ENCODE results near the gene CCDC158.

- no peak for TF ChIP-seq CTCF (IDR thresholded peaks at IDR 0.05)
- TF ChIP-seq POLR2A (IDR thresholded peaks at IDR 0.05): no peak
- no peak for TF ChIP-seq POLR2AphosphoS5 (IDR thresholded peaks at IDR 0.05)
- no peak for TF ChIP-seq EP300 (IDR thresholded peaks at IDR 0.05)
These were observed 137.0 kb downstream of the CCDC158 start for GRCh38 chr4:76283900-76284299.

All from gastroesophageal sphincter (tissue), 3 donors.